ENCODE measurements around the gene AOPEP. TPM values are rescaled to one million over a fixed set of nuclear protein-coding genes. Genes with fewer than 3 reads are reported as not detected.

The AOPEP gene
- total and polyA plus RNA-seq, 2 of the 13 experiments (the other 11 are each of a cell fraction or from before 2014, with no cell fraction given): 22.2 to 41.6 TPM

DNA sequence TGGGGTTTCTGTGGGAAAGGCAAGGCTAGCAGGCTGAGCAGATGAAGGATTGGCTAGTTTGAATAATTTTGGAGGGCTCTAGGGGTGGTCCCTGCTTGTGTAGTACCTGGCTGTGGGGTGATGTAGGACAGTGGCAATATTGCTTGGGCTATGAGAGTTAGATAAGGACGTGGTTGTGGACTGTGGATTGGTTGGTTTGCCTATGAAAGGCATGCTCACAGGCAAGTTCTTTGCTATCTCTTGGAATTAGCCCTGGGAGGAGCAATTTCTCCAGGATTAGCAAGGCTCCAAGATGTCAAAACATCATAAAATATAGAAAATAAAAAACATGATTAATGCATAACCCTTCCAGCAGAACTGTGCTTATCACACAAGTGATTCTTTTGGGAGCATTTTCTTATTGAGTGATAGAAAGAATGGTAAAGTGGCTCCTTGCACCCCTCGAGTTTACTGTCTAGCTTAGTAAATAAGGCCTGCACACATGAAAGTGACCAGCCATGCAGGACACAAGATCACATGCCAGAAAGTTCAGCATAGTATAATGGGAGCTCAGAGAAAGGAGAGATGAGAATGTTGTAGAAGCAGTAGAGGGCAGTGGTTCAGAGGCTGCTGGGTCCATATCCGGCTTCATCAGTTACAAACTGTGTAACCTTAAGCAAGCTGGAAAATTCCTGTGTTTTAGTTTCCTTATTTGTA is 13.8 kb downstream of the AOPEP start:
- POLR2A ChIA-PET: interaction anchor here (1.5 kb wide), 1 partner anchor 14 kb away, joined by 5 read pairs; the partner anchor contains the start of gene AOPEP
- CTCF ChIA-PET (ENCODE audit: low intra/inter-chr PET ratio, low total read pairs): no interaction called here
- in situ Hi-C loops (cut with HindIII; ENCODE audit: extremely low pct_ligation_motif_present, low pct_unique_long_range_greater_than_20kb) (no loop called here), intact Hi-C loops (cut with micrococcal nuclease; ENCODE audit: unreplicated experiment) (no loop called here)
- H3K36me3 ChIP-seq (replicated peaks in 1 of 2; ENCODE audit: control insufficient read depth in 1 of 2, insufficient read depth in 2 of 2, low read length in 2 of 2): peaks cover 0 to 5% of the 10 kb centered on the region in 2 experiments; a peak in 1 of 5 replicates
- no peak overlapping the region for H3K4me3 ChIP-seq (replicated peaks in 1 of 3; ENCODE audit: insufficient read depth in 1 of 3, low read depth in 2 of 3, low read length in 3 of 3)
- ATAC-seq (peak; percentile 40; the same call in 1 of the 3 replicates), DNase-seq (ENCODE audit: low spot score) (no peak), FAIRE-seq (no peak)
- BruUV-seq (replicated peaks): no TSS peak
- H3K9ac ChIP-seq (ENCODE audit: insufficient read depth, low read depth, low read length): no peak overlapping the region
- H3K4me1 ChIP-seq (ENCODE audit: insufficient read depth, low read length): peaks cover 18% of the 10 kb centered on the region
- H2AFZ ChIP-seq (ENCODE audit: low read length): no peak overlapping the region
- no peaks in the 10 kb centered on the region for H3K79me2 ChIP-seq (ENCODE audit: insufficient read depth, low read length)
- no peaks in the 10 kb centered on the region for H4K20me1 ChIP-seq (ENCODE audit: insufficient read depth, low read length)
- H3K27ac ChIP-seq (ENCODE audit: extremely low read length, insufficient read depth, low read length): no peak overlapping the region
- no peaks in the 10 kb centered on the region for H3K9me3 ChIP-seq (ENCODE audit: low read length)
- no peak overlapping the region for H3K4me2 ChIP-seq (ENCODE audit: low read depth, low read length)
- TF ChIP-seq GATA4 (IDR thresholded peaks at IDR 0.05; ENCODE audit: borderline replicate concordance, low read depth): no peak
- no peak for TF ChIP-seq RFXANK (CRISPR knock-in tag; IDR thresholded peaks at IDR 0.05)
- no peak for TF ChIP-seq MYNN (CRISPR knock-in tag; IDR thresholded peaks at IDR 0.05; ENCODE audit: low read depth)
- no peak for TF ChIP-seq ZFY (CRISPR knock-in tag; IDR thresholded peaks at IDR 0.05)
- TF ChIP-seq ZNF354B (CRISPR knock-in tag; IDR thresholded peaks at IDR 0.05): no peak
- TF ChIP-seq HES4 (CRISPR knock-in tag; IDR thresholded peaks at IDR 0.05; ENCODE audit: borderline replicate concordance): no peak
- no peak for TF ChIP-seq ELF3 (CRISPR knock-in tag; IDR thresholded peaks at IDR 0.05)
- TF ChIP-seq MAF1 (CRISPR knock-in tag; IDR thresholded peaks at IDR 0.05; ENCODE audit: borderline replicate concordance): no peak
- TF ChIP-seq ASH2L (IDR thresholded peaks at IDR 0.05; ENCODE audit: insufficient read length, low read depth, low read length): no peak
- TF ChIP-seq SP1 (IDR thresholded peaks at IDR 0.05): no peak
- TF ChIP-seq SP1 (CRISPR knock-in tag; IDR thresholded peaks at IDR 0.05): no peak
- TF ChIP-seq, protein P1, sequence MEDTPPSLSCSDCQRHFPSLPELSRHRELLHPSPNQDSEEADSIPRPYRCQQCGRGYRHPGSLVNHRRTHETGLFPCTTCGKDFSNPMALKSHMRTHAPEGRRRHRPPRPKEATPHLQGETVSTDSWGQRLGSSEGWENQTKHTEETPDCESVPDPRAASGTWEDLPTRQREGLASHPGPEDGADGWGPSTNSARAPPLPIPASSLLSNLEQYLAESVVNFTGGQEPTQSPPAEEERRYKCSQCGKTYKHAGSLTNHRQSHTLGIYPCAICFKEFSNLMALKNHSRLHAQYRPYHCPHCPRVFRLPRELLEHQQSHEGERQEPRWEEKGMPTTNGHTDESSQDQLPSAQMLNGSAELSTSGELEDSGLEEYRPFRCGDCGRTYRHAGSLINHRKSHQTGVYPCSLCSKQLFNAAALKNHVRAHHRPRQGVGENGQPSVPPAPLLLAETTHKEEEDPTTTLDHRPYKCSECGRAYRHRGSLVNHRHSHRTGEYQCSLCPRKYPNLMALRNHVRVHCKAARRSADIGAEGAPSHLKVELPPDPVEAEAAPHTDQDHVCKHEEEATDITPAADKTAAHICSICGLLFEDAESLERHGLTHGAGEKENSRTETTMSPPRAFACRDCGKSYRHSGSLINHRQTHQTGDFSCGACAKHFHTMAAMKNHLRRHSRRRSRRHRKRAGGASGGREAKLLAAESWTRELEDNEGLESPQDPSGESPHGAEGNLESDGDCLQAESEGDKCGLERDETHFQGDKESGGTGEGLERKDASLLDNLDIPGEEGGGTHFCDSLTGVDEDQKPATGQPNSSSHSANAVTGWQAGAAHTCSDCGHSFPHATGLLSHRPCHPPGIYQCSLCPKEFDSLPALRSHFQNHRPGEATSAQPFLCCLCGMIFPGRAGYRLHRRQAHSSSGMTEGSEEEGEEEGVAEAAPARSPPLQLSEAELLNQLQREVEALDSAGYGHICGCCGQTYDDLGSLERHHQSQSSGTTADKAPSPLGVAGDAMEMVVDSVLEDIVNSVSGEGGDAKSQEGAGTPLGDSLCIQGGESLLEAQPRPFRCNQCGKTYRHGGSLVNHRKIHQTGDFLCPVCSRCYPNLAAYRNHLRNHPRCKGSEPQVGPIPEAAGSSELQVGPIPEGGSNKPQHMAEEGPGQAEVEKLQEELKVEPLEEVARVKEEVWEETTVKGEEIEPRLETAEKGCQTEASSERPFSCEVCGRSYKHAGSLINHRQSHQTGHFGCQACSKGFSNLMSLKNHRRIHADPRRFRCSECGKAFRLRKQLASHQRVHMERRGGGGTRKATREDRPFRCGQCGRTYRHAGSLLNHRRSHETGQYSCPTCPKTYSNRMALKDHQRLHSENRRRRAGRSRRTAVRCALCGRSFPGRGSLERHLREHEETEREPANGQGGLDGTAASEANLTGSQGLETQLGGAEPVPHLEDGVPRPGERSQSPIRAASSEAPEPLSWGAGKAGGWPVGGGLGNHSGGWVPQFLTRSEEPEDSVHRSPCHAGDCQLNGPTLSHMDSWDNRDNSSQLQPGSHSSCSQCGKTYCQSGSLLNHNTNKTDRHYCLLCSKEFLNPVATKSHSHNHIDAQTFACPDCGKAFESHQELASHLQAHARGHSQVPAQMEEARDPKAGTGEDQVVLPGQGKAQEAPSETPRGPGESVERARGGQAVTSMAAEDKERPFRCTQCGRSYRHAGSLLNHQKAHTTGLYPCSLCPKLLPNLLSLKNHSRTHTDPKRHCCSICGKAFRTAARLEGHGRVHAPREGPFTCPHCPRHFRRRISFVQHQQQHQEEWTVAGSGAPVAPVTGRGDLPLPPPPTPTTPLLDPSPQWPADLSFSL (CRISPR knock-in tag; IDR thresholded peaks at IDR 0.05): no peak
- no peak for TF ChIP-seq ZNF749 (CRISPR knock-in tag; IDR thresholded peaks at IDR 0.05; ENCODE audit: borderline replicate concordance)
- TF ChIP-seq KLF12 (CRISPR knock-in tag; IDR thresholded peaks at IDR 0.05; ENCODE audit: borderline replicate concordance): no peak
- no peak for TF ChIP-seq ZNF724P (CRISPR knock-in tag; IDR thresholded peaks at IDR 0.05; ENCODE audit: borderline replicate concordance)
- TF ChIP-seq ZNF550 (CRISPR knock-in tag; IDR thresholded peaks at IDR 0.05; ENCODE audit: borderline replicate concordance): no peak
- no peak for TF ChIP-seq MTA1 (CRISPR knock-in tag; IDR thresholded peaks at IDR 0.05; ENCODE audit: borderline replicate concordance)
- WGBS (ENCODE audit: low lambda C conversion rate): 78% methylated on average over 3 of the region's 3 CpGs
- no peaks in the 10 kb centered on the region for H3K27me3 ChIP-seq (ENCODE audit: control insufficient read depth in 1 of 2, insufficient read depth in 2 of 2, low read length in 2 of 2)
